BLaER1 (cell line): ENCODE data around the gene MLLT11.

ENCODE experiments used
- H3K27ac ChIP-seq: shearing (Covaris generic); formaldehyde crosslinking; 2 replicates; pipeline ENCODE4 v1.8.1; 2022
- H3K27me3 ChIP-seq: shearing (Covaris generic); formaldehyde crosslinking; 2 replicates; pipeline ENCODE4 v1.8.1; 2022
- H3K36me3 ChIP-seq: shearing (Covaris generic); formaldehyde crosslinking; 2 replicates; pipeline ENCODE4 v1.8.1; 2022
- H3K4me1 ChIP-seq: shearing (Covaris generic); formaldehyde crosslinking; 2 replicates; pipeline ENCODE4 v1.8.1; 2022
- H3K4me2 ChIP-seq: shearing (Covaris generic); formaldehyde crosslinking; 2 replicates; pipeline ENCODE4 v1.8.1; 2022
- H3K4me3 ChIP-seq: shearing (Covaris generic); formaldehyde crosslinking; 2 replicates; pipeline ENCODE4 v1.8.1; 2022
- H3K9ac ChIP-seq: shearing (Covaris generic); formaldehyde crosslinking; 2 replicates; pipeline ENCODE4 v1.8.1; 2022
- H3K9me3 ChIP-seq: shearing (Covaris generic); formaldehyde crosslinking; 2 replicates; pipeline ENCODE4 v1.8.1; 2022
- H4K20me1 ChIP-seq: shearing (Covaris generic); formaldehyde crosslinking; 2 replicates; pipeline ENCODE4 v1.8.1; 2022
- Cebpa-rat ChIP-seq: shearing (Covaris generic); IDR thresholded peaks from 2 replicates; pipeline ENCODE4 v1.8.1; 2022

The MLLT11 gene

DNA sequence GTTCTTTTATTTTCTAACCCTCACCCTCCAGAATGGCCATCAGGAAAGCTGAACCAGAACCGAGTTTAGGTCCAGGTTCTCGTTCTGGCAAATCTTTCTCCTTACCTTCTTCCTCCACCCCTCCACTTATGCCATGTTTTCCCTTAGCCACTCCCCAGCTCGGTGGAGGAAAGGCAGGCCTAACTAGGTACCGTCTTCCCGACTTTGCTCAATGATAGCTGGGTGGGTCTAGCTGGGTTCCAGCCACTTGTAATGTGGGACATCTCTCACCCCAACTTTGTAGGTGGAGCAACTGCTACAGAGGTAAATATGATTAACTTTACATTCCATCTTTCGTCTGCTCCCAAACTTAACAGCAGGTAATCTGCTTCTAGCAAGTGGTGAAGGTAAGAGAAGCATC, 23.2 kb upstream of the MLLT11 start:
- Histone ChIP-seq H3K36me3 (peaks cover 50% of the 10 kb centered on the region), H3K27me3 (no peaks in the 10 kb centered on the region), H4K20me1 (no peaks in the 10 kb centered on the region), H3K4me2 (no peak overlapping the region), H3K27ac (no peak overlapping the region), H3K9ac (no peak overlapping the region), H3K4me1 (no peaks in the 10 kb centered on the region), H3K9me3 (no peaks in the 10 kb centered on the region), H3K4me3 (no peak overlapping the region)
- no peak for TF ChIP-seq Cebpa-rat

DNA sequence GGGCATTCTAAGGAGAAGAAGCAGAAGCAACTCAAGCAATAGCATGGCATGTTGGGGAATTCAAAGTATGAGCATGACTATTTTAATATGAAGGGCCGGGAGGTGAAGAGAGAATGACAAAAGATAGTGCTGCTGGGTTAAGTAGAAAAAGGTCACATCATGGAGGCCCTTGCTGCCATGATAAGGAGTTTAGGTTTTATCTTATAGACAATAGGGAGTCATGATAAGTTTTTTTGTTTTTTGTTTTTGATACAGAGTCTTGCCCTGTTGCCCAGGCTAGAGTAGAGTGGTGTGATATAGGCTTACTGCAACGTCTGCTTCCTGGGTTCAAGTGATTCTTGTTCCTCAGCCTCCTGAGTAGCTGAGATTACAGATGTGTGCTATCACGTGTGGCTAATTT, 20.7 kb upstream of the MLLT11 start:
- H3K27ac ChIP-seq: no peak overlapping the region
- H3K9ac ChIP-seq: no peak overlapping the region
- H3K4me2 ChIP-seq: no peak overlapping the region
- no peaks in the 10 kb centered on the region for H3K27me3 ChIP-seq
- H3K4me1 ChIP-seq: no peaks in the 10 kb centered on the region
- H3K4me3 ChIP-seq: no peak overlapping the region
- no peak for TF ChIP-seq Cebpa-rat
- no peaks in the 10 kb centered on the region for H4K20me1 ChIP-seq
- no peaks in the 10 kb centered on the region for H3K9me3 ChIP-seq
- H3K36me3 ChIP-seq: peaks cover 41% of the 10 kb centered on the region

DNA sequence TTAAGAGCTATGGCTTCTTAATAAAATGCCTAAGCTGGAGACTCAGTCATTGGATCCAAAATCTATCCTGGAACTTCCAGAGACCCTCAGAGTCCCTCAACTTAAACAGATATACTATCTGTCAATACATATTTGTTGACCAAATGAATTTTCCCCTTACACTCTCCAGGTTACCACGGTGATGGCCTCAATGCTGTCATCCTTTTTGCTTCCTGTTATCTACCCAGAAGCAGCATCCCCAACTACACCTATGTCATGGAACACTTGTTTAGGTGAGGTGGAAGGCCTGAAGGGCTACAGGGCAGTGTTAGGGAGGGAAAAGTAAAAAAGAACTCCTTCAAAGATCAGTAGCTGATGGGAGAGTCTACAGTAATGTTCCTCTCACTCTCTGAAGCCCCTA, 17.0 kb upstream of the MLLT11 start:
- Histone ChIP-seq H3K4me3 (no peak overlapping the region), H3K4me1 (peaks cover 7% of the 10 kb centered on the region; the same call in 1 of the 2 replicates), H3K27me3 (peaks cover 26% of the 10 kb centered on the region), H3K4me2 (no peak overlapping the region), H3K9ac (no peak overlapping the region), H3K9me3 (no peaks in the 10 kb centered on the region; the same call in 1 of the 2 replicates), H3K36me3 (peaks cover 15% of the 10 kb centered on the region), H3K27ac (no peak overlapping the region), H4K20me1 (peaks cover 25% of the 10 kb centered on the region)
- TF ChIP-seq Cebpa-rat: no peak

DNA sequence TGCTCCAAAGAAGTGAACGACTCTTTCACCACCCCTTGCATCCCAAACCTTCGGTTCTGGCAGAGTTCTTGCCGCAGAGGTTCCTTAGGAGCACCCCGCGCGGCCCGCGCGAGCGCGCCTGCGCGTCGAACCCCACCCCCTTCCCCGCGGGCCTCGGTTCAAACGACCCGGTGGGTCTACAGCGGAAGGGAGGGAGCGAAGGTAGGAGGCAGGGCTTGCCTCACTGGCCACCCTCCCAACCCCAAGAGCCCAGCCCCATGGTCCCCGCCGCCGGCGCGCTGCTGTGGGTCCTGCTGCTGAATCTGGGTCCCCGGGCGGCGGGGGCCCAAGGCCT, 12.6 kb upstream of the MLLT11 start, which contains the start of gene C1orf56:
Gene C1orf56 (plus strand): TSS at position 161 of the 334 bp plus-strand sequence. CDS start 97 bp downstream, at position 258.
- H3K27ac ChIP-seq: no peak within 1 kb of the TSS
- H3K9me3 ChIP-seq: peaks cover 5% of the 10 kb centered on the region; the same call in 1 of the 2 replicates
- peaks cover 47% of the 10 kb centered on the region for H3K27me3 ChIP-seq
- peak within 1 kb of the TSS; percentile 73 for H3K4me2 ChIP-seq
- peaks cover 49% of the 10 kb centered on the region for H3K36me3 ChIP-seq
- H4K20me1 ChIP-seq: peaks cover 61% of the 10 kb centered on the region
- TF ChIP-seq Cebpa-rat: no peak
- H3K4me1 ChIP-seq: peaks cover 11% of the 10 kb centered on the region; the same call in 1 of the 2 replicates
- H3K4me3 ChIP-seq: peak within 1 kb of the TSS; percentile 62
- H3K9ac ChIP-seq: 0 out of 2 replicates have a peak within 1 kb of the TSS, but pooled peaks have one; percentile 5

DNA sequence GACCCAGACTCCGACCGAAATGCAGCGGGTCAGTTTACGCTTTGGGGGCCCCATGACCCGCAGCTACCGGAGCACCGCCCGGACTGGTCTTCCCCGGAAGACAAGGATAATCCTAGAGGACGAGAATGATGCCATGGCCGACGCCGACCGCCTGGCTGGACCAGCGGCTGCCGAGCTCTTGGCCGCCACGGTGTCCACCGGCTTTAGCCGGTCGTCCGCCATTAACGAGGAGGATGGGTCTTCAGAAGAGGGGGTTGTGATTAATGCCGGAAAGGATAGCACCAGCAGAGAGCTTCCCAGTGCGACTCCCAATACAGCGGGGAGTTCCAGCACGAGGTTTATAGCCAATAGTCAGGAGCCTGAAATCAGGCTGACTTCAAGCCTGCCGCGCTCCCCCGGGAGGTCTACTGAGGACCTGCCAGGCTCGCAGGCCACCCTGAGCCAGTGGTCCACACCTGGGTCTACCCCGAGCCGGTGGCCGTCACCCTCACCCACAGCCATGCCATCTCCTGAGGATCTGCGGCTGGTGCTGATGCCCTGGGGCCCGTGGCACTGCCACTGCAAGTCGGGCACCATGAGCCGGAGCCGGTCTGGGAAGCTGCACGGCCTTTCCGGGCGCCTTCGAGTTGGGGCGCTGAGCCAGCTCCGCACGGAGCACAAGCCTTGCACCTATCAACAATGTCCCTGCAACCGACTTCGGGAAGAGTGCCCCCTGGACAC, 12.1 kb upstream of the MLLT11 start:
- Histone ChIP-seq H3K9me3 (peaks cover 5% of the 10 kb centered on the region; the same call in 1 of the 2 replicates), H3K27ac (no peak overlapping the region), H3K9ac (0 out of 2 replicates have a peak overlapping the region, but pooled peaks have one; percentile 5), H3K27me3 (peaks cover 47% of the 10 kb centered on the region), H3K36me3 (peaks cover 52% of the 10 kb centered on the region), H3K4me3 (peak overlapping the region; percentile 62), H3K4me1 (peaks cover 11% of the 10 kb centered on the region; the same call in 1 of the 2 replicates), H3K4me2 (peak overlapping the region; percentile 73), H4K20me1 (peaks cover 65% of the 10 kb centered on the region)
- no peak for TF ChIP-seq Cebpa-rat

DNA sequence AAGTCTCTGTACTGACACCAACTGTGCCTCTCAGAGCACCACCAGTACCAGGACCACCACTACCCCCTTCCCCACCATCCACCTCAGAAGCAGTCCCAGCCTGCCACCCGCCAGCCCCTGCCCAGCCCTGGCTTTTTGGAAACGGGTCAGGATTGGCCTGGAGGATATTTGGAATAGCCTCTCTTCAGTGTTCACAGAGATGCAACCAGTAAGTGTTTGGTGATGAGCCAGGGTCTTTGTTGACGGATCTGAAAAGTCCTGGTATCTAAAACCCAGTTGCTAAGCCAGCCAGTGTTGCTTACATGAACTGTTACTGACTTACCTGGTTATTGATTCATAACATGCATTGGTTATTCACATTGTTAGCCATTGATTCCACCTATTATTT, 11.6 kb upstream of the MLLT11 start:
- peaks cover 11% of the 10 kb centered on the region; the same call in 1 of the 2 replicates for H3K4me1 ChIP-seq
- no peak for TF ChIP-seq Cebpa-rat
- H3K9ac ChIP-seq: no peak overlapping the region
- H3K27me3 ChIP-seq: peaks cover 47% of the 10 kb centered on the region
- peaks cover 70% of the 10 kb centered on the region for H4K20me1 ChIP-seq
- H3K4me3 ChIP-seq: peak overlapping the region; percentile 62
- peak overlapping the region; percentile 73 for H3K4me2 ChIP-seq
- peaks cover 52% of the 10 kb centered on the region for H3K36me3 ChIP-seq
- peaks cover 5% of the 10 kb centered on the region; the same call in 1 of the 2 replicates for H3K9me3 ChIP-seq
- no peak overlapping the region for H3K27ac ChIP-seq

DNA sequence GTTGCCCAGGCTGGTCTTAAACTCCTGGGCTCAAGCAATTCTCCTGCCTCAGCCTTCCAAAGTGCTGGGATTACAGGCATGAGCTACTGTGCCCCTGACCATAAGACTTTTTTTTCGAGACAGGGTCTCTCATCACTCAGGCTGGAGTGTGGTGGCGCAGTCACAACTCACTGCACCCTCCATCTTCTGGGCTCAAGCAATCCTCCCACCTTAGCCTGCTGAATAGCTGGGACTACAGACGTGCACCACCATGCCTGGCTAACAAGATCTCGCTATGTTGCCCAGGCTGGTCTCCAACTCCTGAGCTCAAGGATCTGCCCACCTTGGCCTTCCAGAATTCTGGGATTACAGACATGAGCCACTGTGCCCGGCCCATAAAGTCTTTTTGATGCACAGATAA, 10.7 kb upstream of the MLLT11 start:
- Histone ChIP-seq H3K36me3 (peaks cover 54% of the 10 kb centered on the region), H3K4me3 (no peak overlapping the region), H3K4me2 (no peak overlapping the region), H4K20me1 (peaks cover 79% of the 10 kb centered on the region), H3K4me1 (peaks cover 11% of the 10 kb centered on the region; the same call in 1 of the 2 replicates), H3K9me3 (peaks cover 5% of the 10 kb centered on the region; the same call in 1 of the 2 replicates), H3K9ac (no peak overlapping the region), H3K27ac (no peak overlapping the region), H3K27me3 (peaks cover 47% of the 10 kb centered on the region)
- no peak for TF ChIP-seq Cebpa-rat

DNA sequence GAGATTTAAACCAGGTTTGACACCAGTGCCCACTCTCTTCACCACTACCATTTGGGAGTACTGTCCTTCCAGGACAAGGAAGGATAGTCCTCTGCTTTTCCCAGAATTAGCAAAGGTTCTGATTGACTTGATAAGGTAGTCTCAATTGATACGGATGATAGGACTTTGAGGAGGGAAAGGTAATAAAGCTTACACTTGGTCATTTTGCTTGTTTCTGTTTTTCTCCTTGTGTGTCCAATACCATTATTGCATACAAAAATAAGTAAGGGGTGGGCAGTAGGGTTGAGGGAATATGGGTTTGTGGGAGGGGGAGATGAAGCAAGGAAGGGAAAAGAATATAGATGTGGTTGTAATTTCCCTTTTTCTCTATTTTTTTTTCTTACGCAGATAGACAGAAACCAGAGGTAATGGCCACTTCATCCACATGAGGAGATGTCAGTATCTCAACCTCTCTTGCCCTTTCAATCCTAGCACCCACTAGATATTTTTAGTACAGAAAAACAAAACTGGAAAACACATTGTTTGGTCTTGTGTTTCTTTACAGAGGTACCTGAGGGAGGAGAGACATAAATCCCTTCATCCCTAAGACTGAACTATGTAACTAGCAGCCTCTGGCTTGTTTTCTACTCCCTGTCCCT, 10.0 kb upstream of the MLLT11 start:
- H3K4me2 ChIP-seq: no peak overlapping the region
- H3K27me3 ChIP-seq: peaks cover 47% of the 10 kb centered on the region
- H4K20me1 ChIP-seq: peaks cover 86% of the 10 kb centered on the region
- H3K9me3 ChIP-seq: peaks cover 5% of the 10 kb centered on the region; the same call in 1 of the 2 replicates
- no peak overlapping the region for H3K9ac ChIP-seq
- no peak overlapping the region for H3K4me3 ChIP-seq
- peaks cover 16% of the 10 kb centered on the region for H3K4me1 ChIP-seq
- no peak overlapping the region for H3K27ac ChIP-seq
- H3K36me3 ChIP-seq: peaks cover 59% of the 10 kb centered on the region
- TF ChIP-seq Cebpa-rat: no peak

DNA sequence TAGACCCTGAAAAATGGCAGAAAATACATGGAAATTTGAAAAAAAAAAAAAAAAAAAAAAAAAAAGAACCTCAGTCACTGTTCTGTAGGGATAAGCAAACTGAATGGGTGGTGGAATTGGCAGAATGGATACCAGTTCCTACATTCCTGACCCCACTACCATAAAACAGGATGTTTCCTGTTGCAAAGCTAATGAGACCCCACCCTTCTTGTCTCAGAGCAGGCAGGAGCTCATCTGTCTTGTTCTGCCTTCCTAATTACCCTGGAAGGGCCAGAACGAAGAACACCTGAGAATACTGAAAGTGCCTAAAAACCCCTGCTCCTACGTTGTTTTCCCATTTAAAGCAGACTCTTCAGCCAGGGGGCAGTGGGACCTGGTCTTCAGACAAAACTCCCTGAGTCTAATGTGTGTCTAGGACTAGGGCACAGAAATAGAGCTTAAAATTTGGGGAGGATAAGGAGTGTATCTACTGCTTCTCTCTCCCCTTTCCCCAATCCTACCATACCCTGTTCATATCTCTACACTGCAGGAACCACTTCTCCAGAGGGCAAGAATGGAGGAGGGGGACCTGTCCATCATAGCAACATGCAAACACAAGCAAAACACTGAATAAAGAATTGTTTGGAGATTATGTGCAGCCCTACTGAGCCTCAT, 8.7 kb upstream of the MLLT11 start:
- H3K27ac ChIP-seq: no peak overlapping the region
- H3K9me3 ChIP-seq: peaks cover 5% of the 10 kb centered on the region; the same call in 1 of the 2 replicates
- H3K9ac ChIP-seq: no peak overlapping the region
- H3K4me3 ChIP-seq: no peak overlapping the region
- no peak for TF ChIP-seq Cebpa-rat
- peaks cover 38% of the 10 kb centered on the region for H3K27me3 ChIP-seq
- no peak overlapping the region for H3K4me2 ChIP-seq
- H4K20me1 ChIP-seq: peaks cover 90% of the 10 kb centered on the region
- H3K4me1 ChIP-seq: peaks cover 29% of the 10 kb centered on the region
- peaks cover 72% of the 10 kb centered on the region for H3K36me3 ChIP-seq
